ENCODE results near the gene ORMDL1.
A peak's percentile ranks its signal among the peaks of the same experiment; 100 is the strongest.

ORMDL1 gene

GRCh38 chr2:189791338-189792042 lies 7.4 kb upstream of the ORMDL1 start:
- peaks cover 16% of the 10 kb centered on the region for H3K36me3 ChIP-seq (ENCODE audit: insufficient read depth, low read length)

GRCh38 chr2:189783451-189783926 lies 650 bp downstream of the ORMDL1 start:
- Histone ChIP-seq H3K9me2 (replicated peaks; ENCODE audit: low read depth, low read length) (no peaks in the 10 kb centered on the region), H3F3A (ENCODE audit: low read depth) (peaks cover 3% of the 10 kb centered on the region; the same call in 1 of the 2 replicates), H3K9ac (ENCODE audit: low read depth, low read length, poor library complexity, severe bottlenecking) (peak overlapping the region; percentile 76), H3K4me3 (ENCODE audit: low read length, poor library complexity, severe bottlenecking) (peak overlapping the region; percentile 98), H4K20me1 (ENCODE audit: insufficient read depth, low read length, poor library complexity, severe bottlenecking) (peaks cover 37% of the 10 kb centered on the region), H3K4me2 (ENCODE audit: low read depth, low read length, poor library complexity, severe bottlenecking) (peak overlapping the region; percentile 97), H3K36me3 (ENCODE audit: insufficient read depth, low read length) (peaks cover 16% of the 10 kb centered on the region), H3K9me3 (ENCODE audit: insufficient read depth, low read depth, low read length) (no peaks in the 10 kb centered on the region), H3K79me2 (ENCODE audit: insufficient read depth, low read length) (peaks cover 90% of the 10 kb centered on the region), H3K27me3 (ENCODE audit: insufficient read depth, low read length, poor library complexity, severe bottlenecking) (no peaks in the 10 kb centered on the region), H3K4me1 (ENCODE audit: insufficient read depth, low read length, poor library complexity, severe bottlenecking) (peaks cover 53% of the 10 kb centered on the region), H2AFZ (ENCODE audit: low read length) (peak overlapping the region; percentile 97)
- no peak for TF ChIP-seq EZH2phosphoT487 (IDR thresholded peaks at IDR 0.05; ENCODE audit: borderline replicate concordance)
- TF ChIP-seq CTCF (conservative IDR thresholded peaks at IDR 0.05; ENCODE audit: low read length) = no peak

More at GRCh38 chr2:189791338-189792042, 7.4 kb upstream of the ORMDL1 start:
- Histone ChIP-seq H3K4me1 (ENCODE audit: insufficient read depth, low read length, poor library complexity, severe bottlenecking) (peaks cover 18% of the 10 kb centered on the region), H3K9me3 (ENCODE audit: insufficient read depth, low read depth, low read length) (no peaks in the 10 kb centered on the region), H4K20me1 (ENCODE audit: insufficient read depth, low read length, poor library complexity, severe bottlenecking) (peaks cover 5% of the 10 kb centered on the region), H3K9ac (ENCODE audit: low read depth, low read length, poor library complexity, severe bottlenecking) (no peak overlapping the region), H2AFZ (ENCODE audit: low read length) (no peak overlapping the region), H3F3A (ENCODE audit: low read depth) (no peaks in the 10 kb centered on the region), H3K4me2 (ENCODE audit: low read depth, low read length, poor library complexity, severe bottlenecking) (peak overlapping the region; percentile 1), H3K79me2 (ENCODE audit: insufficient read depth, low read length) (peaks cover 38% of the 10 kb centered on the region), H3K9me2 (replicated peaks; ENCODE audit: low read depth, low read length) (no peaks in the 10 kb centered on the region), H3K4me3 (ENCODE audit: low read length, poor library complexity, severe bottlenecking) (no peak overlapping the region), H3K27me3 (ENCODE audit: insufficient read depth, low read length, poor library complexity, severe bottlenecking) (no peaks in the 10 kb centered on the region)
- no peak for TF ChIP-seq CTCF (conservative IDR thresholded peaks at IDR 0.05; ENCODE audit: low read length)
- no peak for TF ChIP-seq EZH2phosphoT487 (IDR thresholded peaks at IDR 0.05; ENCODE audit: borderline replicate concordance)

GRCh38 chr2:189782221-189782671 lies 1.9 kb downstream of the ORMDL1 start:
- peaks cover 3% of the 10 kb centered on the region; the same call in 1 of the 2 replicates for H3F3A ChIP-seq (ENCODE audit: low read depth)
- H4K20me1 ChIP-seq (ENCODE audit: insufficient read depth, low read length, poor library complexity, severe bottlenecking) = peaks cover 37% of the 10 kb centered on the region
- H3K9ac ChIP-seq (ENCODE audit: low read depth, low read length, poor library complexity, severe bottlenecking) = peak overlapping the region; percentile 76
- H3K4me2 ChIP-seq (ENCODE audit: low read depth, low read length, poor library complexity, severe bottlenecking) = peak overlapping the region; percentile 97
- H3K9me3 ChIP-seq (ENCODE audit: insufficient read depth, low read depth, low read length) = no peaks in the 10 kb centered on the region
- H3K9me2 ChIP-seq (replicated peaks; ENCODE audit: low read depth, low read length) = no peaks in the 10 kb centered on the region
- H3K79me2 ChIP-seq (ENCODE audit: insufficient read depth, low read length) = peaks cover 90% of the 10 kb centered on the region
- peaks cover 25% of the 10 kb centered on the region for H3K36me3 ChIP-seq (ENCODE audit: insufficient read depth, low read length)
- peak overlapping the region; percentile 98 for H3K4me3 ChIP-seq (ENCODE audit: low read length, poor library complexity, severe bottlenecking)
- H3K4me1 ChIP-seq (ENCODE audit: insufficient read depth, low read length, poor library complexity, severe bottlenecking) = peaks cover 59% of the 10 kb centered on the region
- no peak for TF ChIP-seq CTCF (conservative IDR thresholded peaks at IDR 0.05; ENCODE audit: low read length)
- no peak for TF ChIP-seq EZH2phosphoT487 (IDR thresholded peaks at IDR 0.05; ENCODE audit: borderline replicate concordance)
- H3K27me3 ChIP-seq (ENCODE audit: insufficient read depth, low read length, poor library complexity, severe bottlenecking) = no peaks in the 10 kb centered on the region
- H2AFZ ChIP-seq (ENCODE audit: low read length) = no peak overlapping the region

Data from Loucy (cell line).